ENCODE measurements around the gene SYTL5.
"Not testable (repeated sequence)": the region's sequence is repeated elsewhere in the genome, so short reads cannot be mapped to it uniquely, and the experiment has no call there.

The SYTL5 gene

GRCh38 chrX:37984880-37985279 lies 21.5 kb upstream of the SYTL5 start:
- DNase-seq (ENCODE audit: insufficient read length, low spot score) (no peak), FAIRE-seq (no peak)
- TF ChIP-seq, protein P1, sequence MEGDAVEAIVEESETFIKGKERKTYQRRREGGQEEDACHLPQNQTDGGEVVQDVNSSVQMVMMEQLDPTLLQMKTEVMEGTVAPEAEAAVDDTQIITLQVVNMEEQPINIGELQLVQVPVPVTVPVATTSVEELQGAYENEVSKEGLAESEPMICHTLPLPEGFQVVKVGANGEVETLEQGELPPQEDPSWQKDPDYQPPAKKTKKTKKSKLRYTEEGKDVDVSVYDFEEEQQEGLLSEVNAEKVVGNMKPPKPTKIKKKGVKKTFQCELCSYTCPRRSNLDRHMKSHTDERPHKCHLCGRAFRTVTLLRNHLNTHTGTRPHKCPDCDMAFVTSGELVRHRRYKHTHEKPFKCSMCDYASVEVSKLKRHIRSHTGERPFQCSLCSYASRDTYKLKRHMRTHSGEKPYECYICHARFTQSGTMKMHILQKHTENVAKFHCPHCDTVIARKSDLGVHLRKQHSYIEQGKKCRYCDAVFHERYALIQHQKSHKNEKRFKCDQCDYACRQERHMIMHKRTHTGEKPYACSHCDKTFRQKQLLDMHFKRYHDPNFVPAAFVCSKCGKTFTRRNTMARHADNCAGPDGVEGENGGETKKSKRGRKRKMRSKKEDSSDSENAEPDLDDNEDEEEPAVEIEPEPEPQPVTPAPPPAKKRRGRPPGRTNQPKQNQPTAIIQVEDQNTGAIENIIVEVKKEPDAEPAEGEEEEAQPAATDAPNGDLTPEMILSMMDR (IDR thresholded peaks at IDR 0.05; ENCODE audit: insufficient read depth, missing control alignments), result no peak

DNA sequence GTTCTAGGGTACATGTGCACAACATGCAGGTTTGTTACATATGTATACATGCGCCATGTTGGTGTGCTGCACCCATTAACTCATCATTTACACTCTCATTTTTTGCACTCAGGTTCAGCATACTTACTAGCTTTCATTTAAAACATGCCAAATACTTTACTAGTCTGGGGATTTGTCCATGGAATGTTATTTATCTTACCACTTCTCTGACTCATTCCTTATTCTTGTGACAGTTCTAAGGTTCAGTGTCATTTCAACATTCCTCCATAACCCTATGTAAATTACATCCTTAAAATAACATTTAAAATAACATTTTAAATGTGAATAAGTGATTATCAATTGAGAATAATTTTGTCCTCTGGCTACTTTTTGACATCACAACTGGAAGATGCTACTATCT lies 19.5 kb upstream of the SYTL5 start:
- DNase-seq (ENCODE audit: insufficient read length, low spot score) (no peak), FAIRE-seq (no peak)
- TF ChIP-seq, protein P1 (IDR thresholded peaks at IDR 0.05; ENCODE audit: insufficient read depth, missing control alignments), result no peak

GRCh38 chrX:37989304-37989703 lies 17.0 kb upstream of the SYTL5 start:
- TF ChIP-seq, protein P1 (IDR thresholded peaks at IDR 0.05; ENCODE audit: insufficient read depth, missing control alignments), result no peak
- DNase-seq (ENCODE audit: insufficient read length, low spot score), result no peak
- FAIRE-seq, result no peak

GRCh38 chrX:37991303-37991702 lies 15.1 kb upstream of the SYTL5 start:
- not testable (repeated sequence) for DNase-seq (ENCODE audit: insufficient read length, low spot score); FAIRE-seq

- TF ChIP-seq, protein P1 (IDR thresholded peaks at IDR 0.05; ENCODE audit: insufficient read depth, missing control alignments), result no peak
- no peak for FAIRE-seq
- DNase-seq (ENCODE audit: insufficient read length, low spot score), result no peak
Observed at GRCh38 chrX:37993176-37993575, 13.2 kb upstream of the SYTL5 start.

DNA sequence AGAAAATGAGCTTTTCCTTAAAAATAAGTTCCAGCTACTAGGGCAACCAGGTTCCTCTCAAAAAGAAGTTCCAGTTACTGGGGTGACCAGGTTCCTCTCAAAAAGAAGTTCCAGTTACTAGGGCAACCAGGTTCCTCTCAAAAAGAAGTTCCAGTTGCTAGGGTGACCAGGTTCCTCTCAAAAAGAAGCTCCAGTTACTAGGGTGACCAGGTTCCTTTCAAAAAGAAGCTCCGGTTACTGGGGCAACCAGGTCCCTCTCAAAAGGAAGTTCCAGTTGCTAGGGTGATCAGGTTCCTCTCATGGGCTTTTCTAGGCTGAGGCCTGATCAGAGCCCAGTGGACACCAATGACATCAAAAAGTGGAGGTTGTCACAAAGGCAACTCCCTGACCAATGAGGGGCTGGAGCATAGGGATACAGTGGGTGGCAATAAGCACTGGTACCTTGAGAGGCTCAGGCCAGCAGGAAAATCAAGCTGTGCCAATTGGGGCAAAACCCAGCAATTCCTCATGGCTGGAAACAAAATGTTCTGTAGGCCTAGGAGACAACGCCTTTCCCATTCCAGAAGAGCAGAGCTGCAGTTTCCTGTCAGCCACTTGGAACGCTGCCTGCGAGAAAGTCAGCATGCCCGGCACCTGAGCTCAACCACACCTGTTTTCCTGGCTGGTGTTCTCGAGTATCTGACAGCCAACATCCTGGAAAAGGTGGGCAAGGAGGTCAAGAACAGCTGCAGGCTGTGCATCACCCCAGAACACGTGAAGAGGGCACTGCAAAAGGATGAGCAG lies 12.3 kb upstream of the SYTL5 start:
- TF ChIP-seq, protein P1 (IDR thresholded peaks at IDR 0.05; ENCODE audit: insufficient read depth, missing control alignments), result no peak
- DNase-seq (ENCODE audit: insufficient read length, low spot score), result no peak
- FAIRE-seq, result no peak

DNA sequence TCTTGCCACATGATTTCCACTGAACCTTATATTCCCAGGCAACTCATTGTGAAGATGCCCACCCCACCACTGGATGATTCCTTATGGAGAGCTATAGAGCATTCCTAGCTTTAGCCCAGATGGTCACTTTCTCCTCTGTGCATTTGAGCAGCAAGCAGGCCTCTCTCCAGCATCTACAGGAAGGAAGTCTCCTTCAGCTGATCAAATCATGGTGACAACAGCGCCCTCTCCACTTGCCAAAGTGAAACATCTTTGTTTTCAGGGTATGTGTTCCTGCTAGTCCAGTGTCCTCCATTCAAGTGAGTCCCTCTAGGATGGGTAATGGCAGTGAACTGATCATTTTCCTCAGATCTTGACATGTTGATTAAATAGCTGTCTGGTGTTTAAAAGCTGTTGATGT lies 10.9 kb upstream of the SYTL5 start:
- TF ChIP-seq, protein P1 (IDR thresholded peaks at IDR 0.05; ENCODE audit: insufficient read depth, missing control alignments), result no peak
- no peak for FAIRE-seq
- no peak for DNase-seq (ENCODE audit: insufficient read length, low spot score)
